ENCODE data around the gene ADGRE3.
"Not testable (repeated sequence)": the region's sequence is repeated elsewhere in the genome, so short reads cannot be mapped to it uniquely, and the experiment has no call there.

Gene ADGRE3

DNA sequence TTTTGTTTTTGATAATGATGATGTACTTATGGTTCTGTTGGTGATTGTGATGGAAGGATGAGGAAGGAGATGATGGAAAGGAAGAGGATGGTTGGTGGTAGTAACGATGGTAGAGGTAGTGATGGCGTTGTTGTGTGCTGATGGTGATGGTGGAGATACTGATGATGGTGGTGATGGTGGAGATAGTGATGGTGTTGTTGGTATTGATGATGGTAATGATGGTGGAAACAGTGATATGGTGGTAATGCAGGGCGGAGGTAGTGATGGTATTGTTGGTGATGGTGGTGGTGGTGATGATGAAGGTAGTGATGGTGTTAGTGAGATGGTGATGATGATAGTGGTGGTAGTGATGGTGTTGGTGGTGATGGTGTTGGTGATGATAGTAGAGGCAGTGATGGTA, 79.1 kb downstream of the ADGRE3 start:
- DNase-seq (ENCODE audit: low read depth) = no peak

DNA sequence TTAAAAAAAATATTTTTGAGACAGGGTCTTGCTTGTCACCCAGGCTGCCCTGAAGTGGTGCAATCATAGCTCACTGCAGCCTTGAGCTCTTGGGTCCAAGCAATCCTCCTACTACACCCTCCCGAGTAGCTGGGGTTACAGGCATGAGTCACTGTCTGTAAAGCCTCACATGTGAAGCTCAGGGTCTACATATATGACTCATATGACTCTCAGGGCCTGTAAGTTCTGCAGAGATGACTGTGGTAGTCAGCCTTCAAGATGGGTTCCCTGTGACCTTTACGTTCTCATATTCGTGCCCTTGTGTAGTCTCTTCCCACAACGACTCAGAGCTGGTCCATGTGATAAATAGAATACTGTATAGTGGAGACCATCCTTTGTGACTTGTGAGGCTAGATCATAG, 85.2 kb downstream of the ADGRE3 start:
- DNase-seq (ENCODE audit: low read depth) = not testable (repeated sequence)

DNA sequence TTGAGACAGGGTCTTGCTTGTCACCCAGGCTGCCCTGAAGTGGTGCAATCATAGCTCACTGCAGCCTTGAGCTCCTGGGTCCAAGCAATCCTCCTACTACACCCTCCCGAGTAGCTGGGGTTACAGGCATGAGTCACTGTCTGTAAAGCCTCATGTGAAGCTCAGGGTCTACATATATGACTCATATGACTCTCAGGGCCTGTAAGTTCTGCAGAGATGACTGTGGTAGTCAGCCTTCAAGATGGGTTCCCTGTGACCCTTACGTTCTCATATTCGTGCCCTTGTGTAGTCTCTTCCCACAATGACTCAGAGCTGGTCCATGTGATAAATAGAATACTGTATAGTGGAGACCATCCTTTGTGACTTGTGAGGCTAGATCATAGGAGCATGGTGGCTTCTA, 89.5 kb downstream of the ADGRE3 start:
- peak; percentile 41 for DNase-seq (ENCODE audit: low read depth)

GRCh38 chr19:14584372-14584771, 90.3 kb downstream of the ADGRE3 start:
- not testable (repeated sequence) for DNase-seq (ENCODE audit: low read depth)

GRCh38 chr19:14582894-14583340, 91.7 kb downstream of the ADGRE3 start, which contains the start of gene CLEC17A:
CLEC17A (plus strand) TSS chr19:14583084; CDS start chr19:14583161, 77 bp downstream.
- no peak for DNase-seq (ENCODE audit: low read depth)

DNA sequence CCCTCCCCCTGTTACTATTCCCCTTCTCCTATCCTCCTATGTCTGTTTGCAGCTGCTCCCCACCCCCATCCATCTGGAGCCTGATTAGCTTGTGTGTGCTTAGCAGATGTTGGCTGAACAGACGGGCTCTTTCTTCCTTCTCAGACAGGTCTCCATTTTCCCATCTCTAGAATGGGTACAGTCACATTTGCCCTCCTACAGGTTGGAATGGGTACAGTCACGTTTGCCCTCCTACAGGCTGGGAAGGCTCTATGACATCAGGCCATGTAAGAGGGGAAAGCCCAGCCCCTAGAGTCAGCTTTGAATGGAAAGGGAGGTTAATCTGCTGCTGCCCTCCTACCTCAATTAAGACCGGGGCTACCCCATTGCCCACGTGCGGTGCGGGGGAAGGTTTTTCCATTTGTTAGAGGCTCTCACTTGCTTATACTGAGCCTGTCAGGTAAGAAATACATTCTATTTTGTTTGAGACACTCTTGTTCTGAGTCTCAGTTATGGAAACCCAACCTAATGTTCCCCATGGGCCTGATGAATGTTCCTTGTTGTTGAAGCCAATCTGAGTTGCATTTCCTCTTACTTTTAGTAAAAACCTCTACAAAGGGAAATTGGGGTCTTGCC, 93.9 kb downstream of the ADGRE3 start:
- DNase-seq (ENCODE audit: low read depth) = peak; percentile 48

DNA sequence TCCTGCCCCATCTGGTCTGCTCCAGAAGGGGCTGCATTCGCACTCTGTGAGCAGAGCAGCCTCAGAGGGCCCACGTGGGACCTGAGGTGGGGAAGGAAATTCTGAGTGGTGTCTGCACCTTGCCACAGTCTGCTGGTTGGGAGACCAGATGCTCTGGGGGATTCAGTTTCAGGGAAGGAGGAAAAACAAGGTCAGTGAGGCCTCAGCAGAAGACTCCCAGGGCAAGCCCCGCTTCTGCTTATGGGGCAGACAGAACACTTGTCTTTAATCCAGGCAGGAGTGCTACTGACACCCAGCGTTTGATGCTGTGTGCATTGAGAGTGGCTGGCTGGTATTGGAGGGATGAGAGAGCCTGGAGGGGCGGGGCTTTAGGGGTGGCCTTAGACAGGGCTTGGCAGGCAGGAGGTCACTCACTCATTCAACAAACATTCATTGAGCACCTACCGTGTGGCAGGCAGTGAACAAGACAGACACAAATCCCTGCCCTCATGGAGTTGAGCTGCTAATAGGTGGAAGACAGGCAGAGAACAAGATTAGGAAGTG, 96.7 kb downstream of the ADGRE3 start:
- no peak for DNase-seq (ENCODE audit: low read depth)

GRCh38 chr19:14577264-14577663, 97.4 kb downstream of the ADGRE3 start:
- DNase-seq (ENCODE audit: low read depth) = no peak

DNA sequence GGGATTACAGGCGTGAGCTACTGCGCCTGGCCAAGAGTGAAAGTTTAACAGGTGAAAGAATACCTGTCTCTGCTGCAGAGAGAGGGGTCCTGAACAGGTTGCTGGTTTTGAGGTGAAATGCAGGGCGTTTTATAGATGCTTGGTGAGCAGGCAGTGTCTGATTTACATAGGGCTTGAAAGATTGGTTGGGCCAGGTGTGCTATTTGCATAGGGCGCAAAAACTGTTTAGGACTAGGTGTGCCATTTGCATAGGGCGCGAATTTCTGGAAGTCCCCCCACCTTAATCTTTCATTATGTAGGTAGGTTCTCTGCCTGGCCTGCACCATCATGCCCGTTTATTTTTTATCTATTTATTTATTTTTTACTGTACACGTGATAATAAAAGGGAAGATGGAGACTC, 98.3 kb downstream of the ADGRE3 start:
- DNase-seq (ENCODE audit: low read depth) = no peak

DNA sequence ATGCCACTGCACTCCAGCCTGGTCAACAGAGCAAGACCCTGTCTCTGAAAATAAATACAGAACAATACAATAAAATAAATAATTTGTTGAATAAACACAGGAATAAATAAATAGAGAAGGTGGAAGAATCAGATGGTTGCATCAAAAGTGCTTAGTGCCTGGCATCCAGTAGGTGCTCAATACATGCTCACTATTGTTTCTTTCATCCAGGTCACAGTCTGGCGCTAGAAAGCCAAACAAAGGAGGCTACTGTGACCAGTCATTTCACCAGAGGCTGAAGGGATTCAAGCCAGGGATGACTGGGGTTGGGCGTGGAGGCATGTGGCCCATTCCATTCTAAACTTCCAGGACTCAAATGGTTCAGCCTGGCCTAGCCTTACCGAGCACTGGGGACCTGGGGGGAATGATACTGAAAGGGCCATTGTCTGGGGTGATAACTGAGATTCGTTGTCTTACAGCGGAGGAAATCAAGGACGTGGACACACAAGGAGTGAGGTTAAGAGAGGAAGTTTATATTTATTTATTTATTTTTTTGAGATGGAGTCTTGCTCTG, 99.1 kb downstream of the ADGRE3 start:
- DNase-seq (ENCODE audit: low read depth) = no peak

DNA sequence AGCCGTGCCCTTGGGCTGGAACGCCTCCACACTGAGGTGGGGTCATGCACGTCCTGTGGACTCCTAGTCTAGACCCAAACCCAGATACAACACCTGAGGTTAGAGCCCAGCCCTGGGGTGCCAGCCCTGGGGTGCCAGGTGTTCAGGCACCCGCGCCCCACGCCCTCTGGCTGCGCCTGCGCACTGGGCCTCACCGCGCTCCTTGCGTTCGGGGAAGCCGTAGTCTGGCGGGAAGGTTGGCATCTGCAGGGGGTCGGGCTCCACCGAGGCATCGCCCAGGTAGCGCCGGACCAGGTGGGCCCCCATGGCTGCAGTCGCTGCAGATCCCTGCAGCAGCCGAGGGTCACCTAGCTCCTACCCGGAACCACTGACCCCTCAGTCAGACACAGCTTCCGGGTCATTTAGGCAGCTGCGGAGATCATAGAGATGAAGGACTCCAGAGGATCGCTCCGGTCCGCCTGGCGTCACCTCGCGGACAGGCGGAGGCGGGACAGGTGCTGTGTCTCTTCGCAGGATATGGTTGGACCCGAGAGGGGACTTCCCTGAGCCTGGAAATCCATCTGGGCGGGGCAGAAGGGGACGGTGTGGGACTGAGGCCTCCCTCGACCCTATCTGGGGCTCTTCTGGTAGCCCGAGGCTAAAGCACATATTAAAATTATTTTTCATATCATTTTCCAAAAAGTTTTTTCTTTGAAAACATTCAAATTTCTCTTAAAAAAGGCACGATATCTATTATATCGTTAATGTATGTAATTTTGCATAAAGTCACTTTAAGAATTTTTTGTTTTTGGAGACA, 102.8 kb downstream of the ADGRE3 start, which contains the start of gene NDUFB7:
TSS of gene NDUFB7 (minus strand) at position 372 of the 796 bp plus-strand sequence. CDS start at position 306, 66 bp downstream.
- DNase-seq (ENCODE audit: low read depth) = peak; percentile 84

GRCh38 chr19:14570864-14571527, 103.6 kb downstream of the ADGRE3 start:
- no peak for DNase-seq (ENCODE audit: low read depth)
